ENCODE results near the gene MSANTD2.

DNA sequence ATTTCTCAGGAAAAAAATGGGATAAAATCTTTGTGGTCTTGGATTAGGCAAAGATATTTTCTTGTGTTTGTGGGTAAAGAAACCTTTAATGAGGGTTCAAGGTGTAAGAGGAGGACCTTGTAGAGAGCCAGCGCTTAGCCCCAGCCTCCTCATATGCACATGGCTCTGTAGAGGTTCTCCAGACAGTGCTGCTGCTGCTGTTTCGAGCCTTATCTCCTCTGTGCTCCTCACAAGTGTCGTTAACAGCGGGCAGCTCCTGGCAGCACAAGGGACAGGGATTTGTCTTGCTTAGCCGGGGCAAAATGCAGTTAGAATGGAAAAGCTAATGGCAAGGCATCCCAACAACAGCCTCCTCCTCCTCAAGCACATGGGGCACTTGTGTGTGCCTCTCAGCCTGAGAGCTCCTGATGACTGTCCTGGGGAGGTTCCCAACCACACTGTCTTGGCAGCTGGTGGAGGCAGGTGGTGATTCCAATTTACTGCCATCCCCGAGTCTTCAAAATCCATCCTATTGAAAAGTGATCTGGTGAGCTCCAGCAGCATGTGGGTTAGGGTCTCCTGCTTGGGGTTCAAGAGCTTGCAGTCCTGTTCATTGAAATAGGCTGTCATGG is 7.6 kb upstream of the MSANTD2 start:
- no peak for TF ChIP-seq ZFP3 (CRISPR knock-in tag; IDR thresholded peaks at IDR 0.05)
- TF ChIP-seq ZNF70 (CRISPR knock-in tag; IDR thresholded peaks at IDR 0.05), result no peak
- no peak for TF ChIP-seq ESRRG (CRISPR knock-in tag; IDR thresholded peaks at IDR 0.05)

Data from SK-N-SH treated with all-trans-retinoic acid at 6 μM for 48 hours (cell line).